Measurements from ENCODE around the gene MCRIP2.

DNA sequence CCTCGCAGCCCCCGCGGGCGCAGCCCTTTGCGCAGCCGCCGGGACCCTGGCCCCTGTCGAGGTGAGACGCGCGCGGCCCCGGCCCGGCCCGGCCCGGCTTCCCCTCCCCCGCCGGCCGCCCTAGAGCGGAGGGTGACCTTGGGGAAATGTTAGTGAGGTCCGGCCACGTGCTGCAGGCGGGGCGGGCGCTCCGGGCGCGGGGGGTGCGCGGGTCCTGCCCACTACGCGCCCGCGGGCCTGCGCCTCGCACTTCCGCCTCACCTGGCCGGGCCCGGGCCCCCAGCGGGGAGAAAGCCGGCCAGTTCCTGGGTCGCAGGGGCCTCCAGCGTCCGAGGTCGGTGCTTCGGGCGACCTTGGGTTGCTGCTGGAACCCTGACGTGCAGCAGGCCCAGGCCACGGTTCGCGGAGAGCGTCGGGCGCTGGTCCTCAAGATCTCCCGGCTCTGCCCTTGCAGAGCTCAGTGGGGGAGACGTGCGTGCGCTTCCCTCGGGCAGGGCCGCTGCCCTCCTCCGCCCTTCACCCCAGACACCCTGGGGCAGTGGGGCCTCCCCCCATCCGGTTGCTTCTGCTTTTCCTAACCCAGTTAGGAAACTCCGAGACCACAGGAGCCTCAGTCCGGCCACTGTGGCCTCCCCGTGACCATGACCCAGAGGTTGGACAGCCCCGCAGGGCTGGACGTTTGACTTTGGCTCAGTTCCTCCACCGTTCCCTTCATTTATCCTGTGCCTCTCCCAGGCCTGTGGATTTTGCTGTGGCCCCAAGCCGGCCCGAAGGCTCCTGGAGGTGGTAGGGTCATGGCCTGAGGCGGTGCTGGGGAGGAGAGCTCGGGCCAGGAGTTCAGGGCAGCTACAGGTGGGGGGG lies 791 bp downstream of the MCRIP2 start:
- no peak for TF ChIP-seq CTCF (IDR thresholded peaks at IDR 0.05; ENCODE audit: insufficient read depth, low read depth, low read length)
- no peak for TF ChIP-seq EZH2 (IDR thresholded peaks at IDR 0.05; ENCODE audit: insufficient read depth, low read length)

All from astrocyte (in vitro differentiated cells and primary cell).